ENCODE measurements around the gene ZDHHC20. TPM values are rescaled to one million over a fixed set of nuclear protein-coding genes. Genes with fewer than 3 reads are reported as not detected.

ZDHHC20 gene
- total and polyA plus RNA-seq, 2 experiments from 2014 or later = 25.2 to 132 TPM

DNA sequence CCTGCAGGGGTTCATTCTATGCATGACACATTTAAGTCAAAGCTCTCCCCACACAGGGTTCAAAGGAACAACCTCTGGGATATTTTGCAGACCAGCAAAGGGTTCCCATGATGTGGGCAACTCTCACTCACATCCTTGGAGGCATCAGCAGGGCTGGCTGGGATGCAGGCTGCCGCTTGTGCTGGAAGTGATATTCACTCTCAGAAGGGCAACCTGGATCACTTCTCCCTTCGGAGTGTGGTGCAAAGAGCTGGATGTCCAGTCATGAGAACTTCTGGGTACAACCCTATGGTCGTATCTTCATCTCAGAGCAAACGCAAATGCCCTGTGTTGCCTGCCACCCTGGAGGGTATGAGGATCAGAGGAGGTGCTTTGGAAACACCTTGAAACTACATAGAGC lies 98.6 kb downstream of the ZDHHC20 start:
- TF ChIP-seq EZH2phosphoT487 (IDR thresholded peaks at IDR 0.05; ENCODE audit: low read depth, severe bottlenecking, unreplicated experiment) (no peak), EZH2 (IDR thresholded peaks at IDR 0.05; ENCODE audit: borderline replicate concordance) (no peak)
- TF ChIP-seq, protein P1, sequence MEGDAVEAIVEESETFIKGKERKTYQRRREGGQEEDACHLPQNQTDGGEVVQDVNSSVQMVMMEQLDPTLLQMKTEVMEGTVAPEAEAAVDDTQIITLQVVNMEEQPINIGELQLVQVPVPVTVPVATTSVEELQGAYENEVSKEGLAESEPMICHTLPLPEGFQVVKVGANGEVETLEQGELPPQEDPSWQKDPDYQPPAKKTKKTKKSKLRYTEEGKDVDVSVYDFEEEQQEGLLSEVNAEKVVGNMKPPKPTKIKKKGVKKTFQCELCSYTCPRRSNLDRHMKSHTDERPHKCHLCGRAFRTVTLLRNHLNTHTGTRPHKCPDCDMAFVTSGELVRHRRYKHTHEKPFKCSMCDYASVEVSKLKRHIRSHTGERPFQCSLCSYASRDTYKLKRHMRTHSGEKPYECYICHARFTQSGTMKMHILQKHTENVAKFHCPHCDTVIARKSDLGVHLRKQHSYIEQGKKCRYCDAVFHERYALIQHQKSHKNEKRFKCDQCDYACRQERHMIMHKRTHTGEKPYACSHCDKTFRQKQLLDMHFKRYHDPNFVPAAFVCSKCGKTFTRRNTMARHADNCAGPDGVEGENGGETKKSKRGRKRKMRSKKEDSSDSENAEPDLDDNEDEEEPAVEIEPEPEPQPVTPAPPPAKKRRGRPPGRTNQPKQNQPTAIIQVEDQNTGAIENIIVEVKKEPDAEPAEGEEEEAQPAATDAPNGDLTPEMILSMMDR (IDR thresholded peaks at IDR 0.05; ENCODE audit: poor library complexity) = no peak
- Histone ChIP-seq H3K36me3 (replicated peaks; ENCODE audit: insufficient read depth, low read depth) (no peaks in the 10 kb centered on the region), H3K9me2 (replicated peaks; ENCODE audit: insufficient read depth) (no peaks in the 10 kb centered on the region), H2AFZ (no peak overlapping the region), H3K27me3 (no peaks in the 10 kb centered on the region), H3K27ac (no peak overlapping the region), H3K4me1 (ENCODE audit: insufficient read depth) (no peaks in the 10 kb centered on the region), H3K4me3 (no peak overlapping the region), H3K4me2 (no peak overlapping the region), H3K9me3 (ENCODE audit: low read depth) (no peaks in the 10 kb centered on the region), H3K79me2 (no peaks in the 10 kb centered on the region), H4K20me1 (ENCODE audit: insufficient read depth, poor library complexity, severe bottlenecking) (no peaks in the 10 kb centered on the region)
- DNase-seq (ENCODE audit: low spot score) = no peak
- 97% methylated on average over 4 of the region's 4 CpGs for WGBS (ENCODE audit: low lambda C conversion rate, missing lambda C conversion rate)

DNA sequence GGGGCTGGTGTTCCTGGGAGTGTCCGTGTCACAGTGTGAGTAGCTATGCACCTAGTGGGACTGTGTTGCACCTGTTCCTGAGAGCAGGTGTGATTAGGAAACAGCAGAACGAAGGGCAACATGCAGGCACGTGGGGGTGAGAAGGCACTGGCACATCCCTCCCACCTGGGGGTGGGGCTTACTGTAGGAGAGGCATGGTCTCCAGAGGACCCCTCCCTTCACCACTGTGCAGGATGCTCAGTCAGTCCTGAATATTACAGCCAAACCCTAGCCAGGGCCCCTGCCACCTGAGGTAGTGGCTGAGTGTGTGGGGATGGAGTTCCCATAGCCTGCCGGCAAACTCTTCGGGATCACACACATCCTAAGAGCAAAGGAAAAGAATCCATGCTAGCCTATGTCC lies 99.2 kb downstream of the ZDHHC20 start:
- Histone ChIP-seq H3K4me3 (no peak overlapping the region), H3K79me2 (no peaks in the 10 kb centered on the region), H3K27me3 (no peaks in the 10 kb centered on the region), H3K9me3 (ENCODE audit: low read depth) (no peaks in the 10 kb centered on the region), H2AFZ (no peak overlapping the region), H3K4me2 (no peak overlapping the region), H3K36me3 (replicated peaks; ENCODE audit: insufficient read depth, low read depth) (no peaks in the 10 kb centered on the region), H3K4me1 (ENCODE audit: insufficient read depth) (no peaks in the 10 kb centered on the region), H3K27ac (no peak overlapping the region), H3K9me2 (replicated peaks; ENCODE audit: insufficient read depth) (no peaks in the 10 kb centered on the region), H4K20me1 (ENCODE audit: insufficient read depth, poor library complexity, severe bottlenecking) (no peaks in the 10 kb centered on the region)
- DNase-seq (ENCODE audit: low spot score) = no peak
- TF ChIP-seq EZH2 (IDR thresholded peaks at IDR 0.05; ENCODE audit: borderline replicate concordance) = no peak
- TF ChIP-seq, protein P1 (IDR thresholded peaks at IDR 0.05; ENCODE audit: poor library complexity) = no peak
- no peak for TF ChIP-seq EZH2phosphoT487 (IDR thresholded peaks at IDR 0.05; ENCODE audit: low read depth, severe bottlenecking, unreplicated experiment)
- WGBS (ENCODE audit: low lambda C conversion rate, missing lambda C conversion rate) = 76% methylated on average over 5 of the region's 5 CpGs

DNA sequence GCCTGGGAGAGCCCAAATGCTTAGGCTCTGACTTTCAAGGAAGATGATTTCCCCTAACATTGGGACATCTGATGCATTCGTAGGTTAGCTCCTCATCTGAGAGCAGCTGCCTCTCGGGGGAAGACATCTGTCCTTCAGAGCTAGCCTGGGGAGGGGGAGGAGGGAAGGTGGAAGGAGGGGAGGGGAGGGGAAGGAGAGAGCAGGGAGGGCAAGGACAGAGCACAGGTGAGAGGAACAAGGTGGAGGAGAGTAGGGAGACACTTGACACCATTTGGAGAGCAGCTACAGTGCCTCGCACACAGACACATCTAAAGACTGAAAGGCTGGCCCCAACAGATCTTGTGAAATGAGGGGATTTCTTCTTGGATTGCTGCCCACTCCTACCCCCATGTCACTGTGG lies 103.8 kb downstream of the ZDHHC20 start:
- Histone ChIP-seq H3K4me2 (no peak overlapping the region), H3K9me2 (replicated peaks; ENCODE audit: insufficient read depth) (no peaks in the 10 kb centered on the region), H3K4me1 (ENCODE audit: insufficient read depth) (no peaks in the 10 kb centered on the region), H3K9me3 (ENCODE audit: low read depth) (no peaks in the 10 kb centered on the region), H2AFZ (no peak overlapping the region), H3K27me3 (no peaks in the 10 kb centered on the region), H3K79me2 (no peaks in the 10 kb centered on the region), H4K20me1 (ENCODE audit: insufficient read depth, poor library complexity, severe bottlenecking) (no peaks in the 10 kb centered on the region), H3K36me3 (replicated peaks; ENCODE audit: insufficient read depth, low read depth) (no peaks in the 10 kb centered on the region), H3K4me3 (no peak overlapping the region), H3K27ac (no peak overlapping the region)
- TF ChIP-seq, protein P1 (IDR thresholded peaks at IDR 0.05; ENCODE audit: poor library complexity) = no peak
- TF ChIP-seq EZH2 (IDR thresholded peaks at IDR 0.05; ENCODE audit: borderline replicate concordance) = no peak
- no peak for TF ChIP-seq EZH2phosphoT487 (IDR thresholded peaks at IDR 0.05; ENCODE audit: low read depth, severe bottlenecking, unreplicated experiment)
- no peak for DNase-seq (ENCODE audit: low spot score)
- WGBS (ENCODE audit: low lambda C conversion rate, missing lambda C conversion rate) = 62% methylated on average over 3 of the region's 3 CpGs

DNA sequence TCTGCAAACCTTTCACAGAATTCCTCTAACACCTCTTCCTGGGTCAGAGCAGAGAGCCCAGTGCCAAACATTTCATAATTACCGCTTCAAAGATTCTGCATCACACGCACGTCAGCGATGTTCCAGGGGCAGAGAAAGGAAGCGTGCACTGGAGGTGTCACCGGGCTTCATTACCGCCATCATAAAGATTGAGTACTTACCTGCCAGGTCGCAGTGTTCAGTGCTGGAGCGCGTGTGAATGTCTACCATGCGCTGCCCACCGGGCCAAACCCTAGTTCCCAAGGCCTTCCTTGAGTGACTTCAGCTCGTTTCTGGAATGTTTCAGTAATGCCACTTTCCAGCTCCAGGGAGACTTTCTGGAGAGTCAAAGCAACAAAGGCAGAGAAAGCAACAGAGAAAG lies 104.4 kb downstream of the ZDHHC20 start:
- 91% methylated on average over 13 of the region's 13 CpGs for WGBS (ENCODE audit: low lambda C conversion rate, missing lambda C conversion rate)
- DNase-seq (ENCODE audit: low spot score) = no peak
- H3K27me3 ChIP-seq = no peaks in the 10 kb centered on the region
- no peak overlapping the region for H2AFZ ChIP-seq
- H3K4me3 ChIP-seq = no peak overlapping the region
- no peak overlapping the region for H3K27ac ChIP-seq
- H3K4me2 ChIP-seq = no peak overlapping the region
- H3K79me2 ChIP-seq = no peaks in the 10 kb centered on the region
- H4K20me1 ChIP-seq (ENCODE audit: insufficient read depth, poor library complexity, severe bottlenecking) = no peaks in the 10 kb centered on the region
- TF ChIP-seq, protein P1 (IDR thresholded peaks at IDR 0.05; ENCODE audit: poor library complexity) = no peak
- no peak for TF ChIP-seq EZH2phosphoT487 (IDR thresholded peaks at IDR 0.05; ENCODE audit: low read depth, severe bottlenecking, unreplicated experiment)
- no peak for TF ChIP-seq EZH2 (IDR thresholded peaks at IDR 0.05; ENCODE audit: borderline replicate concordance)
- no peaks in the 10 kb centered on the region for H3K4me1 ChIP-seq (ENCODE audit: insufficient read depth)
- no peaks in the 10 kb centered on the region for H3K9me2 ChIP-seq (replicated peaks; ENCODE audit: insufficient read depth)
- H3K9me3 ChIP-seq (ENCODE audit: low read depth) = no peaks in the 10 kb centered on the region
- no peaks in the 10 kb centered on the region for H3K36me3 ChIP-seq (replicated peaks; ENCODE audit: insufficient read depth, low read depth)
